GM19463 (cell line): Measurements from ENCODE around the gene RAD51B.
A peak's percentile ranks its signal among the peaks of the same experiment; 100 is the strongest.

Experiments
- ATAC-seq: cut with Tn5 transposase; IDR thresholded peaks from one replicate; pipeline ENCODE4 v1.9.1; 2021; ENCODE audit warnings: mild to moderate bottlenecking, moderate library complexity; ENCODE audit not compliant: unreplicated experiment

Gene RAD51B

DNA sequence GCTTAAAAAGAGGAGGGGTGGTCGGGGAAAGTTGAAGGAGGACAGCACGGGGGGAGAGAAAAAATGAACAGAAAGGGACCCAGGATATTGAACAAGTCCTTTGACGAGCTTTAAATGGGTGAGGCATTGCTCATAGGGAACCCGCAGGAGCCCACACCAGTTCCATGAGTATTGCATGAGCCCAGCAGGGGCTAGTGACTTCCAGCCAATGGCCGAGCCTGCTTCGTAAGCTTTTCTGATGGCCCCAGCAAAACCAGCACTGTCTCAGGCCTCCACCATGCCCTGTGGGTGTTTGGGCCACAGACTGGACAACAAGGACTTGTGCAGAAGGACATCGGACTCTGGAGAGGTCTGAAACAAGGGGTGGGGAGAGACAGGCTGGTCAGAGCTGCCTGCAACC is 863.7 kb downstream of the RAD51B start:
- no peak for ATAC-seq

DNA sequence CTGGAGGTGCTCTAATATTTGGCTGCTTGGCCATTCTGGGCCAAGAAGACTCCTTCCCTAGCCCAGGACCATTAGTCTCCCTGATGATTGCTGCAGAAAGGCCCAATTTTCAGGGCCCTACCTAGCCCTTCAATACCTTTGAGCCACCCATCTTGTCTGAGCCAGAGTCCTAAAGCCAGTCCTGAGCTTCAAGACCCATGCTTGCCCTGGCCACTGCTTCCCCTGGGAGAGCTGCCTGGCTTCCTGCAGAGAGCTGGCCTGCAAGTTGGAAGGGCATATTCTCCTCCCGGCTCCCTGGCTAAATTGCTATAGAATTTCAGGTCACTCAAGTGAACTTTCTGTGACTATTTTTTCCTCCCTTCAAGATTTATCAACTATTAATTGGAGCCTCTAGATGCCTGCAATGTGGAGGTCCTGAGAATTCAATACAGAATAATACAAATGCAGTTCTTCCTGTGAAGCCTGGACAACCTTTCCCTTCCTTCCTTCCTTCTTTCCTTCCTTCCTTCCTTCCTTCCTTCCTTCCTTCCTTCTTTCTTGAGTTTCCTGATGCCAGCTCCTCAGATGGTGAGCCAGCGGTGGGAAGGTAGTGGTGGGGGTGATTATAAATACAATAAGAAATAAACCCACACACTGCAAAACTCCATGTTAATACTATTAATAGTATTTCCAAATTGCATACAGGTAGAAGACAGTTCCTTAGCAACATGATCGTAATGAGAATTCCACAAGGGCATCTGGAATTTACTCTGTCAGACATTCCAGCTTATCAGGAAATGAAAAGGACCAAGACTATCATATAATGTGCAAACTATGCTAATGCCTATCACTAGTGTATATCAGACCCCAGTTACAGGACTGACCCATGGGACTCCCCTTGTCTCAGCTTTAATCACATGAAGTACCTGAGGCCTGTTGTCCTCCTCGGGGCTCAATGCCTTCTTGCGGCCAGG is 865.2 kb downstream of the RAD51B start:
- ATAC-seq = no peak

- peak; percentile 80 for ATAC-seq
Observed at GRCh38 chr14:68685419-68686204, 866.0 kb downstream of the RAD51B start.

- ATAC-seq = no peak
Observed at GRCh38 chr14:68686205-68686465, 866.6 kb downstream of the RAD51B start.

DNA sequence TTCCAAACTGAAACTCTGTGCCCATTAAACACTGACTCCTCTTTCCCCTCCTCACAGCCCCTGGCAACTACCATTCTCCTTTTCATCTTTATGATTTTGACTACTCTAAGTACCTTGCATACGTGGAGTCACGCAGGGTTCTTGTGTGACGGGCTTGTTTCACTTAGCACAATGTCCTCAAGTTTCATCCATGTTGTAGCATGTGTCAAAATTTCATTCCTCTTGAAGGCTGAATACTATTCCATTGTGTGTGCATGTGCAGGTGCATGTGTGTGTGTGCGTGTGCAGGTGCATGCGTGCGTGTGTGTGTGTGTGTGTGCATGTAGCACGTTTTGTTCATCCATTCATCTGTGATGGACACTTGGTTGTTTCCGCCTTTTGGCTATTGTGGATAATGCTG is 867.1 kb downstream of the RAD51B start:
- no peak for ATAC-seq

GRCh38 chr14:68687746-68688145 is 868.2 kb downstream of the RAD51B start:
- ATAC-seq = no peak

- ATAC-seq = no peak
Observed at GRCh38 chr14:68688872-68689371, 869.3 kb downstream of the RAD51B start.

- no peak for ATAC-seq
Observed at GRCh38 chr14:68689511-68689910, 869.9 kb downstream of the RAD51B start.

GRCh38 chr14:68690089-68690958 is 870.7 kb downstream of the RAD51B start:
- ATAC-seq = no peak

GRCh38 chr14:68691031-68691791 is 871.6 kb downstream of the RAD51B start:
- ATAC-seq = no peak

- no peak for ATAC-seq
Observed at GRCh38 chr14:68691792-68692118, 872.2 kb downstream of the RAD51B start.

DNA sequence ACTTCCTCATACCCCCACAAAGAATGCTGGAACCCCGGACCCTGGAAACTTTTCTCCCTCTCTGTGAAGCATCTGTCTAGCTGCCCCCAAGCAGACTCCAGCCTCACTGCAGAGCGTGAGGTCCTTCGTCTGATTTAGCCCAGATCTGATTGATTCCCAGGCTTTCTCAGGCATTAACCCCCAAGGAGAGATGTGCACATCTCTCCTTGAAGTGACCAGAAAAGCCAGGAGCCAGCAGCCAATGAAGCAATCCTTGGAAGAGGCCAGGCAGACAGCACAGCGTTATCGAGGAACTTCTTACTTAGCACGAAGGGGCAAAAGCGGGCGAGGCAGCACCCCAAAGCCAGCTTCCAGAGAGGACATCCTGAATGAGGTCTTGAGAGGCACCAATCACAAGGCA is 872.6 kb downstream of the RAD51B start:
- ATAC-seq = no peak

- no peak for ATAC-seq
Observed at GRCh38 chr14:68692916-68693771, 873.6 kb downstream of the RAD51B start.

GRCh38 chr14:68693926-68694325 is 874.3 kb downstream of the RAD51B start:
- no peak for ATAC-seq

DNA sequence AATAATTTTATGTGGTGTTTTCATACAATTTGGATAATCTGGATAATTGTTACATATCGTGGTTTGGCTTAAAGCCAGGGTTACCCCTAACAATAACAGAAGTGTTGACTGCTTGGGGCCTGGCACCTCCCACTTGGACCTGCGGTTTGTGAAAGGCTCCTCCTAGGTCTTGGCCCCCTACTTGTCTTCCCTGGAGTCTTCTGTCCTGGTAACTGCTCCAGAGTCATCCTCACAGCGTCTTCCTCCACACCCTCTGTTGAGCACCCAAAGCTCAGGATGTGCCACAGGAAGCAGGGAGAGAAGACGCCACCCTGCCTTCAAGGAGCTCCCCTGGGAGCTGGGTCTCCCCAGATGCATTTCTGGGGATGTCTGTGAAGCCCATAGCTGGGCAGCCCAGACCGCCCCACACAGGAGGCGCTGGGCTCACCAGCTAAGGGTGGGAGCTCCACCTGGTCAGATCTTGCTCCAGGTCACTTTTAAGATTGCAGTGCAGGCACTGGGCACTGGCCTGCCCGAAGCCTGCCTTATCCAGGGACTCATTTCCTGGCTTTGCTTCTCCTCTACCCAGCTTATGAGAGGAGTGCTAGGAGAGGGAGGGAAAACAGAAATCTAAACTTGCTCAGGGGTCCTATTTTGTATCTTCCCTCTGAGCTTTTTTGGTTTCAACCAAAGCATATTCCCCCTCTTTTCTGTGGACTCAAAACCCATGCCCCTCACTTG is 875.1 kb downstream of the RAD51B start:
- ATAC-seq = no peak

DNA sequence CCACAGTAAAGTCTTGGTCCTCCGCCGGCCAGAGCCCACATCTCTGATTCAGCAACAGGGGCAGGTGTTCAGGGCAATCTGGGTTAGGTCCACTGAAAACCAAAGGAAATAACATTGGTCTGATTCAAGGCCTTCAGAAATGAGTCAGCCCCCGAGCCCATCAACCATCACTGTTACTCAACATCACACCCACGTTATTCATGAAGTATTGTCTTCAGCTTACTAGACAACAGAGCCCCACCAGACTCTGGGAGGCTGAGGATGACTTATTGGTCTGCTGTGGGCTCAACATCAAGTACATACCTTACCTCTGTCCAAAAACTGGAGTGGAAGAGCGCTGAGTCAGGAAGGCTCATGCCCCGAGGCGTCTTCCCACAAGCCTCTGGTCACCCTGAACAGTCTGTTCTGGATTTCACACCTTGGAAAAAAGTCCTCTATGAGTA is 875.8 kb downstream of the RAD51B start:
- peak; percentile 96 for ATAC-seq

DNA sequence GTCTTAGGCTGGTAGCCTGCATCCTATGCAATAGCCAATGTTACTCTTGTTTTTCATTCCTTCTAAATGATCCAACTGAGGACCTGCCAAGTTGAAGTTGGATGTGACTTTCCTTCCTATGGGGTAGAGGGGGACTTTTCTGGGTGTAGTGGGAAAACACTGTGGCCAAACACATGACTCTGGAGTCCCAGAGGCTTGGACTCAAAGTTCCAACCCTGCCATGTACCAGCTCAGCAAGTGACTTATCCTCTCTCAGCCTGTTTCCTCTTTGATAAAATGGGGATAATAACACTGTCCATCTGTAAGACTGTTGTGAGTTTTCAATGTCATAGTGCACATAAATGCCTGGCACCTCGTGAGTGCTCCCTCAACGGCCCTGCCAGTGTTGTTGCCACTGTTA is 876.3 kb downstream of the RAD51B start:
- ATAC-seq = no peak

DNA sequence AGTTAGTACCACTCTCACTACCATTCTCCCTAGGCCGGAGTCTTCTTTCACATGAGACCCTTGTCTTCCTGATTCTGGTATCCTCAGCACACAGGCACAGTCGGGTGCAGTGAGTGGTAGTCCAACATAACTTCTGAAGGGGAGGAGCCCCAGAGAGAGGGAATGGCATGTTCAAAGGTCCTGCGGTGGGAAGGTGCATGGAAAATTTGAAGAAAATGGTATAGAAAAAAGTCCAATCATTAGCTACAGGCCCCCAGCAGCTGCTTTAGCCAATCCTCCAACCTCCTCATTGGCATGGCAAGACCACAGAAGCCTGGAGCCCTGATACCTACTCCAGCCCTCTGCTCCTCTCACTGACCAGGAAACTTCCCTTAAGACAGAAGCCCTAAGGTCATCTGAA is 876.7 kb downstream of the RAD51B start:
- ATAC-seq = no peak
